ENCODE measurements around the gene CRELD1.

CRELD1 gene

GRCh38 chr3:9906480-9906879 is 27.2 kb upstream of the CRELD1 start:
- no peak for DNase-seq

DNA sequence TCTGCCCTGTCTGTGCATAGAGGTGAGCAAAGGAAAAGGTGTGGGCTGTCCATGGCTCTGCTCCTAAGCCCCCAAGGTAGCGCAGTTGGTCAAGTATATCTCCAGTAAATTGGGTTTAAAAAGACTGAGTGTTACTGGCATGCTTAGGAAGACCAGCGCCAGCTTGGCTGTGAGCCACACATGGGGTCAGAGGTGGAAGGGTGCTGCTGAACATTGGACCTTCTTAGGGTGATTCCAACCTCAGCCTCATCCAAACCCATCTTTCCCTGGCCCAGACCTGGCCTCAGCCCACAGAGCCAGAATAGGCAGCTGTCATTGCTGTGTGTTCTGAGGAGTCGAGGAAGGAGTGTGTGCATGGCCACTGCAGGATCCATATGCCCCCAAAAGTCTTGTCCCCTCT is 25.3 kb upstream of the CRELD1 start:
- no peak for DNase-seq

DNA sequence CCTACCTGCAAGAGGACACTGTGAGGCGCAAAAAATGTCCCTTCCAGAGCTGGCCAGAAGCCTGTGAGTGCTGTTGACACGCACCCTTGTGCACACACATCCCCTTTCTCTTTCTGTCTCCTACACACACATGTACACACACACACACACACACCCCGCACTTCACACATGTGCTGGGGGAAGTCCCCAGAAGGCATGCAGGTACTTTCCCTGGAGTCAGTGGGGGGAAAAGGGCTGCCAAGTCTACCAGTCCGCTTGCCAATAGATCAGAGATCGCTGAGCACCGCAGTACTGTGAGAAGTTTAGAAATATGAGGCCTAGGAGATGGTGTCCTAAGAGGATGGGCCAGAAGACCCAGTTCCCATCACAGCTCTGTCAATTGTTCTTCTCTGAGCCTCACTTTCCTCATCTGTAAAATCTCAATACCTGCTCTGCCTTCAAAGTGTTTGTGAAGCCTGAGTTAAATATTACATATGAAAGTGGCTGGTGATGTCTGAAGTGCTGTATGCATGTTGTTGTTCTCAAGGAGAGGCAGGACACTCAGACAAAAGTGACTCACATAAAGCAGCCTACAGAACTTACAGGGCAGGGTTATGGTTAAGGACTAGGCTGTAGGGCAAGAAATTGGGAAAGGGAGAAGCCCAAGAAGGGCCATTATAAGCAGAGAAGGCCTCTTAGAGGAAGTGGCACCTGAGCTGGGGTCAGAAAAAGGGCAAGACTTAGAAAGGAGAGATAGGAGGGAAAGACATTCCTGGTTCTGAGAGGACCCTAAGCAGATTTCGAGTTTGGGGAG is 24.2 kb upstream of the CRELD1 start:
- no peak for DNase-seq

- no peak for DNase-seq
These were observed 21.8 kb upstream of the CRELD1 start for GRCh38 chr3:9911863-9912262.

- DNase-seq: no peak
These were observed 21.2 kb upstream of the CRELD1 start for GRCh38 chr3:9912294-9912935.

DNA sequence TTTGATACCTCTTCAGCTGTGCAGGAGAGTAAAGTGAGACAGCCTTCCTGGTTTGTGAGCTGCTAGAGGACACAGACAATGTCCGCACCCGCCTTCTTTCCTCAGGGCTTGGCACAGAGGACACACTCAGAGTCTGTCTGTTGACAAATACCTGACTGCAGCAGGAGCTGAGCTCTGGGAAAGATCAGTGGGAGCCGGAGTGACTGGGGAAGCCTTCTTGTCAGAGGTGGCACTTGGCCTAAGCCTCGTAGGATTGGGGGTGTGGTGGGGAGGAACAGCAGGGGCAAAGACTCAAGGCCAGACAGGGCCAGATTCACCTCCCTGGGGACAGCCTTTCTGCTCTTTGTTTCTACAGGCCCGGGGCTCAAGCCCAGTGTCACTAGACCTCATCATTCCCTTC is 20.0 kb upstream of the CRELD1 start:
- no peak for DNase-seq

- no peak for DNase-seq
These were observed 19.6 kb upstream of the CRELD1 start for GRCh38 chr3:9914011-9914410.

DNA sequence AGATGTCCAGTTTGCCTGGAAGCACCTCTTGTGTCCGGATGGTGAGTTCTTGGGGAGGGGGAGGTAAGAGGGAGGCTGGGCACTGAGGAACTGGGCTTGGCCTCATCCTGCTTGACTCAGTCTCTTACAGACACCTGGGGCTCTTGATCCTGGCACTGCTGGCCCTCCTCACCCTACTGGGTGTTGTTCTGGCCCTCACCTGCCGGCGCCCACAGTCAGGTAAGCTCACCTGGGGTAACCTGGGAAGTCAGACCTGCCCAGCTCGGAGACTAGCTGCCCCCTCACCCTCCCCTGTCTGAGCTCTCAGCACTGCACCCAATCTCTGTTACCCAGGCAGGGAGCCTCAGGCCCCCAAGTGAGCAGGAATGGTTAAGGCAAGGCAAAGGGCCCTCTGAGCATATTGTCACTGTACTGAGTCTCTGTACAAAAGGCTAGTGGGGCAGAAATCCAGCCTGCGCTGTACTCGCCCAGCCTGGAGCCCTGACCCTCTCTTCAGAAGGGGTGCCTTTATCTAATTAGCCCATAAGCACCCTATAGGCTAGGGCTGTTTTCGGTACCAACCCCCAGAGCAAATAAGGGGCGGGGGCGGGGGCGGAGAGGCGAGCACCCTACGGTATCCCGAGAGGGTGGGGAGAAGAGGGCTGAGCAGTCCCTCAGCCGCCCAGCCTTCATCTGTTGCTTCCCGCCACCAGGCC is 18.9 kb upstream of the CRELD1 start:
- no peak for DNase-seq

DNA sequence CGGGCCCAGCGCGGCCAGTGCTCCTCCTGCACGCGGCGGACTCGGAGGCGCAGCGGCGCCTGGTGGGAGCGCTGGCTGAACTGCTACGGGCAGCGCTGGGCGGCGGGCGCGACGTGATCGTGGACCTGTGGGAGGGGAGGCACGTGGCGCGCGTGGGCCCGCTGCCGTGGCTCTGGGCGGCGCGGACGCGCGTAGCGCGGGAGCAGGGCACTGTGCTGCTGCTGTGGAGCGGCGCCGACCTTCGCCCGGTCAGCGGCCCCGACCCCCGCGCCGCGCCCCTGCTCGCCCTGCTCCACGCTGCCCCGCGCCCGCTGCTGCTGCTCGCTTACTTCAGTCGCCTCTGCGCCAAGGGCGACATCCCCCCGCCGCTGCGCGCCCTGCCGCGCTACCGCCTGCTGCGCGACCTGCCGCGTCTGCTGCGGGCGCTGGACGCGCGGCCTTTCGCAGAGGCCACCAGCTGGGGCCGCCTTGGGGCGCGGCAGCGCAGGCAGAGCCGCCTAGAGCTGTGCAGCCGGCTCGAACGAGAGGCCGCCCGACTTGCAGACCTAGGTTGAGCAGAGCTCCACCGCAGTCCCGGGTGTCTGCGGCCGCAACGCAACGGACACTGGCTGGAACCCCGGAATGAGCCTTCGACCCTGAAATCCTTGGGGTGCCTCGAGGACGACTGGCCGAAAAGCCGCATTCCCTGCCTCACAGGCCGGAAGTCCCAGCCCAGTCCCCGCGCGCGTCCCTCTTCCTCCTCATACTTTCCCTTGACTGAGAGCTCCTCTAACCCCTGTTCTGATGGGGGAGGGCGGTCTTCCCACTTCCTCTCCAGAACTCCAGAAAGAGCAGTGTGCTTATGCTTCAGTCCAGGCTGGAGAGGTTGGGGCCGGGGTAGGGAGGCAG is 18.1 kb upstream of the CRELD1 start:
- peak; percentile 51 for DNase-seq

- DNase-seq: peak; percentile 71
These were observed 17.3 kb upstream of the CRELD1 start for GRCh38 chr3:9916346-9916733.

- peak; percentile 65 for DNase-seq
These were observed 16.6 kb upstream of the CRELD1 start, which contains the start of gene IL17RC for GRCh38 chr3:9916734-9917680. Gene IL17RC (plus strand): TSS chr3:9917098. CDS start chr3:9917316, 218 bp downstream.

DNA sequence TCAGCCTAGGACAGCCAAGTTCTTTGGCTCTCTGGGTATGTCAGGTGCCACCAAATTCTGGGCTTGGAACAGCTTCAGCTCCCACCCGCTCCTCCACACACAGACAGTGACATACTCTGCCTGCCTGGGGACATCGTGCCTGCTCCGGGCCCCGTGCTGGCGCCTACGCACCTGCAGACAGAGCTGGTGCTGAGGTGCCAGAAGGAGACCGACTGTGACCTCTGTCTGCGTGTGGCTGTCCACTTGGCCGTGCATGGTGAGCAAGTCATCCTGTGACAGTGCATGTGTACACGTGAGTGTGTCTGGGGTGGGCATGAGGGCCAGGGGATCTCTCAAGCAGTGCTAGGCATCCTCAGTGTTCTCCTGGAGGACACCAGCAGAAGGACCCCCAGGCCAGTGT is 15.8 kb upstream of the CRELD1 start:
- no peak for DNase-seq

- no peak for DNase-seq
These were observed 15.2 kb upstream of the CRELD1 start for GRCh38 chr3:9918261-9919038.

DNA sequence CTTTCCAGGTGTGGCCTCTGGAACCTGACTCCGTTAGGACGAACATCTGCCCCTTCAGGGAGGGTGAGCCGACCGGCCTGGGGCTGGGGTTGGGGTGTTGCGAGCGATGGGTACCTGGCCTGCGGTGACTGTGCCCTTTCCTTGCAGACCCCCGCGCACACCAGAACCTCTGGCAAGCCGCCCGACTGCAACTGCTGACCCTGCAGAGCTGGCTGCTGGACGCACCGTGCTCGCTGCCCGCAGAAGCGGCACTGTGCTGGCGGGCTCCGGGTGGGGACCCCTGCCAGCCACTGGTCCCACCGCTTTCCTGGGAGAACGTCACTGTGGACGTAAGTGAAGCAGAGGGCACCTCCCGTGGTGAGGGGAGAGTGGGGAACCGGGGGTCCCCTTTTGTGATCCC is 5.5 kb upstream of the CRELD1 start:
- DNase-seq: no peak

DNA sequence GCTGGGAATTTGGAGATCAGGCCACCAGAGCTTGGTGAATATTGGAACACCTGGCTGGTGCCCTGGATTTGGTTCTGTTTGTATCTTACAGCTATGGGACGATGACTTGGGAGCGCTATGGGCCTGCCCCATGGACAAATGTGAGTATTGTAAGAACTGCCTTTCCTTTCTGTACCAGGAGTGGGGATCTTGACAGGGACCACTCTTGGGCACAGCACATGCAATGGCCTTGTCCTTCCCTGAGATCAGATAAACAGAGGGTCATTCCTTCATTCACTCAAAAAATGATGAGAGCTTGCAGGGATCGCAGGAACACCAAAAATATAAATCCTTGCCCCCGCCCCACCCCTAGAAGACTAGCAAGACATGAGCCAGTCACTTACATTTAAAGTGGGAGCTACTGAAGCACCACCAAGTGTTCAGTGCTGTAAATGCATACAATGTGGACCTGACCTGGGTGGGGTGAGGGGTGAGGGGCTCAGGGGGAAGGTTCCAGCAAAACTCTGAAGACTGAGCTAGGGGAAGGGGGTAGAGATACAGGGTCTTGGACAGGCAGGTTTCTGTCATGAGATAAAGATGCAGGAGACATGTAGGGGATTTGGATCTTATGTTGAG is 2.7 kb upstream of the CRELD1 start:
- no peak for DNase-seq

- no peak for DNase-seq
These were observed 1.1 kb upstream of the CRELD1 start for GRCh38 chr3:9932535-9932842.

DNA sequence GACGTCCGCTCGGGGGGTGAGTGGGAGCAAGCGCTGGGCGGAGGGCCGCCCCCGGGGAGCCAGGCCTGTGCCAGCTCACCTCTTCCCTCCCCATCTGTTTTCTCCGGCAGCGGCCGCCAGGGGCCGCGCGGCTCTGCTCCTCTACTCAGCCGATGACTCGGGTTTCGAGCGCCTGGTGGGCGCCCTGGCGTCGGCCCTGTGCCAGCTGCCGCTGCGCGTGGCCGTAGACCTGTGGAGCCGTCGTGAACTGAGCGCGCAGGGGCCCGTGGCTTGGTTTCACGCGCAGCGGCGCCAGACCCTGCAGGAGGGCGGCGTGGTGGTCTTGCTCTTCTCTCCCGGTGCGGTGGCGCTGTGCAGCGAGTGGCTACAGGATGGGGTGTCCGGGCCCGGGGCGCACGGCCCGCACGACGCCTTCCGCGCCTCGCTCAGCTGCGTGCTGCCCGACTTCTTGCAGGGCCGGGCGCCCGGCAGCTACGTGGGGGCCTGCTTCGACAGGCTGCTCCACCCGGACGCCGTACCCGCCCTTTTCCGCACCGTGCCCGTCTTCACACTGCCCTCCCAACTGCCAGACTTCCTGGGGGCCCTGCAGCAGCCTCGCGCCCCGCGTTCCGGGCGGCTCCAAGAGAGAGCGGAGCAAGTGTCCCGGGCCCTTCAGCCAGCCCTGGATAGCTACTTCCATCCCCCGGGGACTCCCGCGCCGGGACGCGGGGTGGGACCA is 632 bp upstream of the CRELD1 start:
- DNase-seq: peak; percentile 24

- no peak for DNase-seq
These were observed 594 bp downstream of the CRELD1 start for GRCh38 chr3:9934235-9934621.

- DNase-seq: no peak
These were observed 1.4 kb downstream of the CRELD1 start for GRCh38 chr3:9934993-9935392.

GRCh38 chr3:9935966-9936510 is 2.4 kb downstream of the CRELD1 start:
- DNase-seq: no peak
